ENCODE data around the gene CLEC1A. TPM values are rescaled to one million over a fixed set of nuclear protein-coding genes. Genes with fewer than 3 reads are reported as not detected.

CLEC1A gene
- total and polyA plus RNA-seq, 2 experiments from 2014 or later: not detected

DNA sequence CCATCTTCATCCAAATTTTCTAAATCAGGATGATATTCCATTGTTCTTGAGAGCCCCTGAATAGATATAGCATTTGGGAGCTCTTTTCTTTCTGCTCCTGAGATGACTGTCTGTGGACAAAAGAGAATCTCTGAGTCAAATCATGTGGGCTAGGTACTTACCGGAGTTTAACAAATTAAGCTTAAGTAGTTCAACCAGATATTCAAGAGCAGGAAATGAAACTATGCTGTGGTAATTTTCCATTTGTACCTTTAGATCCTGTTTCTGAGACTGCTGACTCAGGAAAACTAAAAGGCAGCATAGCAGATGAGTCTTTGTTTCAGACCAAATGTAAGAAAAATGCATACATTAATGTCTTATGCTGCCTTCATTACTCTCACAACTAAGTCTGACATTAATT is 31.3 kb upstream of the CLEC1A start, which contains the start of gene CLEC7A:
Gene CLEC7A, minus strand, starts transcription at position 158 of the 400 bp plus-strand sequence. Its CDS starts 117 bp downstream, at position 41.
- WGBS, 2 experiments (ENCODE audit: low coverage in 1 of 2, low lambda C conversion rate in 2 of 2, missing lambda C conversion rate in 2 of 2): 60 to 70% methylated on average over 1 of the region's 1 CpG
- Histone ChIP-seq H3K79me2 (ENCODE audit: insufficient read depth) (no peaks in the 10 kb centered on the region), H3K9me2 (ENCODE audit: insufficient read depth) (no peaks in the 10 kb centered on the region; the same call in 1 of the 2 replicates), H3K9ac (no peak within 1 kb of the TSS), H3K36me3 (ENCODE audit: low read depth) (no peaks in the 10 kb centered on the region), H3K4me2 (ENCODE audit: unreplicated experiment) (no peak within 1 kb of the TSS), H3F3A (ENCODE audit: insufficient read depth) (no peaks in the 10 kb centered on the region), H3K27ac (no peak within 1 kb of the TSS), H3K4me1 (ENCODE audit: insufficient read depth) (no peaks in the 10 kb centered on the region), H3K4me3 (no peak within 1 kb of the TSS), H2AFZ (no peak within 1 kb of the TSS), H4K20me1 (ENCODE audit: insufficient read depth) (no peaks in the 10 kb centered on the region), H3K27me3 (replicated peaks; ENCODE audit: insufficient read depth) (no peaks in the 10 kb centered on the region), H3K9me3 (ENCODE audit: low read depth) (no peaks in the 10 kb centered on the region)
- in situ Hi-C loops (cut with MboI): loop anchor here (25.0 kb wide), 1 partner anchor 318 kb away; no protein-coding TSS in a partner anchor
- DNase-seq: no peak
- TF ChIP-seq EZH2 (IDR thresholded peaks at IDR 0.05; ENCODE audit: insufficient read depth, poor library complexity, severe bottlenecking) (no peak), EZH2phosphoT487 (IDR thresholded peaks at IDR 0.05; ENCODE audit: insufficient read depth, low read depth) (no peak)

DNA sequence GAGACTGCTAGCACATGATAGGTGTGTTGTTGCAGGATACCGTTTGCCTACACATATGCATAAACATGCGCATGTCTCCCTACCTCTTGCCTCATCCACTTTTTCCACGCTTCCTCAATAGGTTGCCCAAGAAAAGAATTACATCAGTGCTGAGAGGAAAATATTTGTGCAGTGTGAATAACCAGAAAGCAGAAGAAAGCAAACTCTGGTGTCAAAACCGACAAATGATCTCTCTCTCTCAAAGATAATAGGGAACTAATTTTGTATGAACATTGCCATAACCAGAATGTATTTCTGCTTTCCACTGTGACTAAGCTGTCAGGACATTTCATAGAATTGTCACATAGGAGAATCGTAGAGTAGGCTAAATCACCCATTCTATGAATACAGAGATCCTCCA is 29.9 kb upstream of the CLEC1A start:
- Histone ChIP-seq H3K4me1 (ENCODE audit: insufficient read depth) (no peaks in the 10 kb centered on the region), H3K9ac (no peak overlapping the region), H3K79me2 (ENCODE audit: insufficient read depth) (no peaks in the 10 kb centered on the region), H3K4me2 (ENCODE audit: unreplicated experiment) (no peak overlapping the region), H4K20me1 (ENCODE audit: insufficient read depth) (no peaks in the 10 kb centered on the region), H3K36me3 (ENCODE audit: low read depth) (no peaks in the 10 kb centered on the region), H3K27me3 (replicated peaks; ENCODE audit: insufficient read depth) (no peaks in the 10 kb centered on the region), H3K4me3 (no peak overlapping the region), H3K27ac (no peak overlapping the region), H3F3A (ENCODE audit: insufficient read depth) (no peaks in the 10 kb centered on the region), H3K9me3 (ENCODE audit: low read depth) (no peaks in the 10 kb centered on the region), H2AFZ (no peak overlapping the region), H3K9me2 (ENCODE audit: insufficient read depth) (no peaks in the 10 kb centered on the region; the same call in 1 of the 2 replicates)
- no peak for TF ChIP-seq EZH2 (IDR thresholded peaks at IDR 0.05; ENCODE audit: insufficient read depth, poor library complexity, severe bottlenecking)
- no peak for TF ChIP-seq EZH2phosphoT487 (IDR thresholded peaks at IDR 0.05; ENCODE audit: insufficient read depth, low read depth)
- peak; percentile 23 for DNase-seq
- in situ Hi-C loops (cut with MboI): loop anchor here (25.0 kb wide), 1 partner anchor 316 kb away; no protein-coding TSS in a partner anchor
- 39 to 40% methylated on average over 5 of the region's 5 CpGs for WGBS, 2 experiments (ENCODE audit: low coverage in 1 of 2, low lambda C conversion rate in 2 of 2, missing lambda C conversion rate in 2 of 2)

DNA sequence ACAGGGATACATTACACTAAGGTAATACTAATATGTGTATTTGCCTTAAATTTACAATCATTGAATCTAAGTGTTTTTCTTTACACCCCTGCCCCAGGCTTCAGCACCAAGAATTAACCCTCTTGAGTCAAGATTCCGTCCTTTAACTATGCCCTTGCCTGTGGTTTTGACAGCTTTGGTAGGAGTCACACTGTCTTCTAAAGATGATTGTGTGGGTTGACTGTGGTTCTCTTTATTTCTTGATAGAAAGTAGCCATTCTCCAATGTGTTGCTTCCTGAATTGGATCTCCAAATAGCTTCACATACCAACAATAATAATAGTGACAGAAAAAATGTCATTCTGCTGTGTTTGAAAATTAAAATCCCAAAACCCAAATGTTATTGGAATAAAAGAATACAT is 27.6 kb upstream of the CLEC1A start:
- H3K4me2 ChIP-seq (ENCODE audit: unreplicated experiment): no peak overlapping the region
- in situ Hi-C loops (cut with MboI): loop anchor here (25.0 kb wide), 1 partner anchor 314 kb away; no protein-coding TSS in a partner anchor
- DNase-seq: no peak
- TF ChIP-seq EZH2 (IDR thresholded peaks at IDR 0.05; ENCODE audit: insufficient read depth, poor library complexity, severe bottlenecking): no peak
- TF ChIP-seq EZH2phosphoT487 (IDR thresholded peaks at IDR 0.05; ENCODE audit: insufficient read depth, low read depth): no peak
- no peak overlapping the region for H2AFZ ChIP-seq
- no peaks in the 10 kb centered on the region for H3K27me3 ChIP-seq (replicated peaks; ENCODE audit: insufficient read depth)
- 17 to 41% methylated on average over 1 of the region's 1 CpG for WGBS, 2 experiments (ENCODE audit: low coverage in 1 of 2, low lambda C conversion rate in 2 of 2, missing lambda C conversion rate in 2 of 2)
- H3K4me3 ChIP-seq: no peak overlapping the region
- H3K79me2 ChIP-seq (ENCODE audit: insufficient read depth): no peaks in the 10 kb centered on the region
- H4K20me1 ChIP-seq (ENCODE audit: insufficient read depth): no peaks in the 10 kb centered on the region
- no peaks in the 10 kb centered on the region for H3F3A ChIP-seq (ENCODE audit: insufficient read depth)
- H3K36me3 ChIP-seq (ENCODE audit: low read depth): no peaks in the 10 kb centered on the region
- no peaks in the 10 kb centered on the region for H3K4me1 ChIP-seq (ENCODE audit: insufficient read depth)
- no peak overlapping the region for H3K9ac ChIP-seq
- no peak overlapping the region for H3K27ac ChIP-seq
- H3K9me2 ChIP-seq (ENCODE audit: insufficient read depth): no peaks in the 10 kb centered on the region; the same call in 1 of the 2 replicates
- no peaks in the 10 kb centered on the region for H3K9me3 ChIP-seq (ENCODE audit: low read depth)

DNA sequence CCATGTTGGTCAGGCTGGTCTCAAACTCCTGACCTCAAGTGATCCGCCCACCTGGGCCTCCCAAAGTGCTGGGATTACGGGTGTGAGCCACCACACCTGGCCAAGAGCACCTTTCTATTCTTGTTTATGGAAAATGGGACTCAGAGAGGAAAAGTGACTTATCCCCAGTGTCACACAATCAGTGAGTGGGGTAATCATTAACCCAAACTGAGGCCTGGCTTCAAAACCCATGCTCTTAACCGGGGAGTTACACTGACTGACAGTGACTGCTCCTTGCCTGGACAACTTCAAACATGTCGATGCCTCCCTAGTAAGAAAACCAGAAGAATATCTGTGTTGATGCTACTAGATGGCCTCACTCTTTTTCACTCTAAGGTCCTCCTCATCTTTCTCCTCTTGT is 23.9 kb upstream of the CLEC1A start:
- Histone ChIP-seq H3F3A (ENCODE audit: insufficient read depth) (no peaks in the 10 kb centered on the region), H3K9me3 (ENCODE audit: low read depth) (no peaks in the 10 kb centered on the region), H3K4me3 (no peak overlapping the region), H4K20me1 (ENCODE audit: insufficient read depth) (no peaks in the 10 kb centered on the region), H3K9me2 (ENCODE audit: insufficient read depth) (no peaks in the 10 kb centered on the region; the same call in none of the 2 replicates), H2AFZ (no peak overlapping the region), H3K4me1 (ENCODE audit: insufficient read depth) (no peaks in the 10 kb centered on the region), H3K27ac (no peak overlapping the region), H3K36me3 (ENCODE audit: low read depth) (no peaks in the 10 kb centered on the region), H3K9ac (no peak overlapping the region), H3K4me2 (ENCODE audit: unreplicated experiment) (no peak overlapping the region), H3K27me3 (replicated peaks; ENCODE audit: insufficient read depth) (no peaks in the 10 kb centered on the region), H3K79me2 (ENCODE audit: insufficient read depth) (no peaks in the 10 kb centered on the region)
- WGBS, 2 experiments (ENCODE audit: low coverage in 1 of 2, low lambda C conversion rate in 2 of 2, missing lambda C conversion rate in 2 of 2): 54 to 62% methylated on average over 4 of the region's 4 CpGs
- in situ Hi-C loops (cut with MboI): no loop called here
- no peak for DNase-seq
- no peak for TF ChIP-seq EZH2 (IDR thresholded peaks at IDR 0.05; ENCODE audit: insufficient read depth, poor library complexity, severe bottlenecking)
- no peak for TF ChIP-seq EZH2phosphoT487 (IDR thresholded peaks at IDR 0.05; ENCODE audit: insufficient read depth, low read depth)

Measured in GM23248 (cell line).